HUES48 (cell line): ENCODE data around the gene PABPN1L.

ENCODE experiments used
- H3K27ac ChIP-seq: one replicate; pipeline ENCODE4 v1.7.0; 2013; ENCODE audit warnings: low read depth, low read length, inconsistent platforms
- H3K27me3 ChIP-seq: 2 replicates; pipeline ENCODE4 v1.6.1; 2013; ENCODE audit warnings: mild to moderate bottlenecking, low read length; ENCODE audit not compliant: control insufficient read depth, insufficient read depth
- H3K36me3 ChIP-seq: 2 replicates; pipeline ENCODE4 v1.6.1; 2013; ENCODE audit warnings: low read length; ENCODE audit not compliant: control insufficient read depth, insufficient read depth
- H3K4me1 ChIP-seq: 2 replicates; pipeline ENCODE4 v1.6.1; 2013; ENCODE audit warnings: mild to moderate bottlenecking, low read length; ENCODE audit not compliant: control insufficient read depth, insufficient read depth
- H3K4me3 ChIP-seq: 2 replicates; pipeline ENCODE4 v1.5.1; 2013; ENCODE audit warnings: mild to moderate bottlenecking, low read depth, low read length
- H3K9ac ChIP-seq: 2 replicates; pipeline ENCODE4 v1.6.1; 2013; ENCODE audit warnings: mild to moderate bottlenecking, low read depth, low read length, moderate library complexity
- H3K9me3 ChIP-seq: 2 replicates; pipeline ENCODE4 v1.6.1; 2013; ENCODE audit warnings: low read length; ENCODE audit not compliant: control insufficient read depth, insufficient read depth

The PABPN1L gene

GRCh38 chr16:88881675-88882357 is 15.4 kb upstream of the PABPN1L start:
- Histone ChIP-seq H3K36me3 (no peaks in the 10 kb centered on the region), H3K4me3 (no peak overlapping the region), H3K4me1 (no peaks in the 10 kb centered on the region), H3K27ac (no peak overlapping the region), H3K9me3 (no peaks in the 10 kb centered on the region), H3K9ac (no peak overlapping the region; the same call in 1 of the 2 replicates), H3K27me3 (no peaks in the 10 kb centered on the region)

GRCh38 chr16:88881007-88881615 is 14.7 kb upstream of the PABPN1L start:
- Histone ChIP-seq H3K27me3 (no peaks in the 10 kb centered on the region), H3K27ac (no peak overlapping the region), H3K9ac (no peak overlapping the region; the same call in 1 of the 2 replicates), H3K36me3 (no peaks in the 10 kb centered on the region), H3K4me3 (no peak overlapping the region), H3K9me3 (no peaks in the 10 kb centered on the region), H3K4me1 (no peaks in the 10 kb centered on the region)

DNA sequence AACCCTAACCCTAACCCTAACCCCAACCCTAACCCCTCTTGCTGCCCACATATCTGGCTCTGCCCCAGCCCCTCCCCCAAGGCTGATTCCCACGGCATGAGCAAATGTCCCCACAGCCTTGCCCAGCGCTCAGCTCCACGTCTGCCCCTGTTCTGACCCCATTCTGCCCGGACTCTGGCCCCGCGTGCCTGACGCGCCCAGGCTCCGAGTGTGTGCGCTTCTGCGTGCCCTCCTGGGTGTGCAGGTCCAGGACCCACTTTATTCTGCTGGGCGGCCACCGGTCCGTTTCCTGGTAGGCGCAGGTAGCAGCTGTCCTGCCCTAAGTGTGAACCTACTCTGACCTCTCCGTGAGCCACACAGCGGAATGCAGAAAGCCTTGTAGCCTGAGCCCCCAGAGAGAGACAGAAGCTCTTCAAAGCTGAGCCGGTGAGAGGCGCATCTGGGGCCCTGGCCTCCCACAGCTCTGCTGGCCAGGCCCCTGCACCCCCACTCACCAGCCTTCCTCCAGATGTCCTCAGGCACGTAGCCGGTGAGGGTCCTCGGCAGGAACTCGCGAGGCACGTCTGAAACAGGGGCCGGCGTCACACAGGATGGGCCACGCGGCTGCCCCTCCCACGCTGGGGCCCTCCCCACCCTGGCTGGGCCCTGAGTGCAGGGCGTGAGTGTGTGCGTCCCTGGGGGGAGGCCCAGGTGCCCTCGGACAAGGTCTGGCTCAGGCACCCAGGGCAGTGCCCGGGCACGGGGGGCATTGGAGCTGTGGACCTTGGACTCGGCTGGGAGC is 14.0 kb upstream of the PABPN1L start:
- H3K27me3 ChIP-seq, result no peaks in the 10 kb centered on the region
- H3K9ac ChIP-seq, result no peak overlapping the region
- no peaks in the 10 kb centered on the region for H3K36me3 ChIP-seq
- H3K4me3 ChIP-seq, result no peak overlapping the region
- no peaks in the 10 kb centered on the region for H3K4me1 ChIP-seq
- no peaks in the 10 kb centered on the region for H3K9me3 ChIP-seq
- no peak overlapping the region for H3K27ac ChIP-seq

DNA sequence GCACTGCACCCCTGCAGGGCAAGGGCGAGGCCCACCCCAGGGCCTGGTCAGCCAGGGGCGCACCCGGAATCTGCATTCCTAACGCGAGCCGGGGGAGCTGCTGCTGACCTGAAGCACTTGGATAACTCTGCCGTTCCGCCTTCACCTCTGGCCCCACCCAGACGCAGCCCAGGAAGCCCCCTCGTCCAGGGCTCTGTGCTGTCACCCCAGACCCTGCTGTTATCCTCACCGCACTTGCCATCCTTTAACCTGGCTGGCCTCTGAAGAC is 13.3 kb upstream of the PABPN1L start:
- Histone ChIP-seq H3K27me3 (no peaks in the 10 kb centered on the region), H3K9ac (no peak overlapping the region), H3K4me3 (no peak overlapping the region), H3K4me1 (no peaks in the 10 kb centered on the region), H3K36me3 (no peaks in the 10 kb centered on the region), H3K27ac (no peak overlapping the region), H3K9me3 (no peaks in the 10 kb centered on the region)

DNA sequence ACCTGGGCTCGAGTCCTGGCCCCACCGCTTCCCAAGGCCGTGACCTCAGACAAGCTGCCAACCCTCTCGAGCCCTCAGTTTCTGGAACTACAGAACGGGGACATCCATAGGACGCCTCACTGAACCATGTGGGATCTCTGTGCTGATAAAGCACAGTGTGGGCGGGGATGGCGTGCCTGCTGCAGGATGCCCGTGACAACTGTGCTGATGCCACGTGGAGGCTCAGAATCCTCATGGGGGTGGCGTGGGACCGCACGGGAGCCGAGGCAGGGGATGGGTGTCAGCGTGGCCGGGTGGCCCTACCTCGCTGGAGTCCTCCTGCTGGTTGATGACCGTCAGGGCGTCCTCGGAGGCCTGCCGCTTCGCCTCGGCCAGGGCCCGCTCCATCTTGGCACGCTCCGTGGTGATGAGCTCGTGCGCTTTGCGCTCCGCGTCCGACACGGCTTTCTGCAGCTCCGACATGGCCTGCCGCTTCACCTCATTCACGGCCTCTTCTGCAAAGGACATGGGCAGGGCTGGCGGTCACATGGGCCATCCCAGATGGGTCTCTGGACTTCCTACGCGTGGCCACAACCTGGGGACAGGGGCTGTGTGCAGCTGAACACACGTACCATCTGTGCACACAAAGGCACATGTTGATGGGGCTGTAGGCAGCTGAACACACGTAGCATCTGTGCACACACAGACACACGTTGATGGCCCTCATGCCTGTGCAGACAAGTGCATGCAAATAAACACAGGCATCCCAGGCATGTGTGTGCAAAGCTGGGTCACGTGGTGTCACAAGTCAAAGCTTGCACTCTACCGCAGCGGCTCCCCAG is 12.7 kb upstream of the PABPN1L start:
- Histone ChIP-seq H3K4me1 (no peaks in the 10 kb centered on the region), H3K9ac (no peak overlapping the region), H3K27me3 (no peaks in the 10 kb centered on the region), H3K27ac (no peak overlapping the region), H3K36me3 (no peaks in the 10 kb centered on the region), H3K4me3 (no peak overlapping the region), H3K9me3 (no peaks in the 10 kb centered on the region)

GRCh38 chr16:88878356-88878755 is 11.9 kb upstream of the PABPN1L start:
- no peak overlapping the region for H3K4me3 ChIP-seq
- H3K9me3 ChIP-seq, result no peaks in the 10 kb centered on the region
- H3K27me3 ChIP-seq, result no peaks in the 10 kb centered on the region
- no peaks in the 10 kb centered on the region for H3K36me3 ChIP-seq
- H3K27ac ChIP-seq, result no peak overlapping the region
- H3K4me1 ChIP-seq, result no peaks in the 10 kb centered on the region
- no peak overlapping the region for H3K9ac ChIP-seq

GRCh38 chr16:88877564-88878289 is 11.3 kb upstream of the PABPN1L start:
- Histone ChIP-seq H3K4me1 (no peaks in the 10 kb centered on the region), H3K27me3 (no peaks in the 10 kb centered on the region), H3K27ac (no peak overlapping the region)

DNA sequence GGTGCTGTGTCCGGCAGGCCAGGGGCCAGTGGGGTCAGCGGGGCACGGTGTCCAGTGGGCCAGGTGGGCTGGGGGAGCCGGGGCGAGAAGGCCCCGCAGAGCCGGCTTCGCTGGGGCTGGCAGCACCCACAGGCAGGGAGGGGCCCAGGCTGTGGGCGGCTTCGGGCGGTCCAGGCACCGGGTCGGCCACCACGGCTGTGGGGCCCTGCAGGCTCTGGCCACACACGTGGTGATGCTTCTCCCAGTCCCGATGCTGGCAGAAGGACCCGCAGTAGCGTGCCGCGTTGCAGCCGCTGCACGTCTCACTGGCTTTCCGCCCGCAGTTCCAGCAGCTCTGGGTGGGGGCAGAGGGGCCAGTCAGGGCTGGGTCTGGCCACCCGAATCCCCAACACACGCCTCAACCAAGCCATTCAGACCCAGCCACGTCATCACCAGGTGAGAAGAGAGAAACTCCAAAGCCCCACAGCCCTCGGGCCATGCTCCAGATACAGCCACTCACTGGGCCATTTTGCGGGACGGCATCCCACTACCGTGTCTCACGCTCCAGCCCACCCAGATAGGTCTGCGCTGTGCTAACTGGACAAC is 10.6 kb upstream of the PABPN1L start:
- Histone ChIP-seq H3K9ac (no peak overlapping the region), H3K27me3 (no peaks in the 10 kb centered on the region)

More at GRCh38 chr16:88877564-88878289, 11.3 kb upstream of the PABPN1L start:
- Histone ChIP-seq H3K36me3 (no peaks in the 10 kb centered on the region), H3K4me3 (no peak overlapping the region), H3K9ac (no peak overlapping the region), H3K9me3 (no peaks in the 10 kb centered on the region)

GRCh38 chr16:88875703-88876234 is 9.3 kb upstream of the PABPN1L start:
- no peak overlapping the region for H3K4me3 ChIP-seq
- no peak overlapping the region for H3K27ac ChIP-seq
- no peaks in the 10 kb centered on the region for H3K27me3 ChIP-seq
- H3K36me3 ChIP-seq, result no peaks in the 10 kb centered on the region
- no peaks in the 10 kb centered on the region for H3K9me3 ChIP-seq
- H3K4me1 ChIP-seq, result no peaks in the 10 kb centered on the region
- H3K9ac ChIP-seq, result no peak overlapping the region

More for the DNA sequence above, 10.6 kb upstream of the PABPN1L start:
- H3K27ac ChIP-seq, result no peak overlapping the region
- no peaks in the 10 kb centered on the region for H3K9me3 ChIP-seq
- no peaks in the 10 kb centered on the region for H3K4me1 ChIP-seq
- no peak overlapping the region for H3K4me3 ChIP-seq
- H3K36me3 ChIP-seq, result no peaks in the 10 kb centered on the region
